Stimulated activated CD4-positive, alpha-beta T cell treated with anti-CD3 and anti-CD28 coated beads, Interleukin-2, amount 100 ng/mL, for 48 hours (primary cell): ENCODE data around the gene WDPCP.
"Not testable (repeated sequence)": the region's sequence is repeated elsewhere in the genome, so short reads cannot be mapped to it uniquely, and the experiment has no call there.

ENCODE experiments used
- DNase-seq, 2 donors: peaks; one replicate each; pipeline ENCODE4 v3.0.0-alpha.2; 2020

Gene WDPCP

GRCh38 chr2:63344575-63345284 lies 243.5 kb downstream of the WDPCP start:
- no peak for DNase-seq

GRCh38 chr2:63343397-63344109 lies 244.7 kb downstream of the WDPCP start:
- no peak for DNase-seq

DNA sequence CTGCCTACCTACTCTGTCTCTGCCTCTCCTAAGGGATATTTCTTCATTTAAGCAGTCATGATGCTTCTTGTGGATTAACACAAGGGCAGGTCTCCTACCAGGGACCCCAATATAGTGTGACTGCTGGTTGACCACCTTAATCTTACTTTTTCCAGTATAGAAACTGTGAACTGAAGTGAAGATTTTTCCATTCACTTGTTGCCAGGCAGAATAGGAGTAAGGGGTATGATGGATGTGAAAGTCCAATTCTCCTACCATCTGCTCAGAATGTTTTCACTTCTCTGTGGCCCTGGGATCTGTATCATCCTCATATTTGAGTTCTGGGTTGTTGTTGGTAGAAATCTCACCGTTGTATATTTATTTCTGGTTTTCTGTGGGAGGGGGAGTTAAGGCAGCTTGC lies 247.8 kb downstream of the WDPCP start:
- no peak for DNase-seq

- DNase-seq: no peak
These were observed 253.4 kb downstream of the WDPCP start for GRCh38 chr2:63334910-63335309.

GRCh38 chr2:63326473-63326872 lies 261.8 kb downstream of the WDPCP start:
- no peak for DNase-seq

DNA sequence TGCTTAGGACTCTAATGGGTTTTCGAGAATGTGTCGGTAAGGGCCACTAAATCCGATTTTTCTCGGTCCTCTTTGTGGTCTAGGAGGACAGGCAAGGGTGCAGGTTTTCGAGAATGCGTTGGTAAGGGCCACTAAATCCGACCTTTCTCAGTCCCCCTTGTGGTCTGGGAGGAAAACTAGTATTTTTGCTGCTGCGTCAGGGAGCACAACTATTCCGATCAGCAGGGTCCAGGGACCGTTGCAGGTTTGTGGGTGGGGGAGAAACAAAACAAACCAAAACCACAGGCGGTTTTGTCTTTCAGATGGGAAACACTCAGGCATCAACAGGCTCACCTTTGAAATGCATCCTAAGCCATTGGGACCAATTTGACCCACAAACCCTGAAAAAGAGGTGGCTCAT lies 264.6 kb downstream of the WDPCP start:
- DNase-seq: not testable (repeated sequence)

- not testable (repeated sequence) for DNase-seq
These were observed 266.3 kb downstream of the WDPCP start for GRCh38 chr2:63321973-63322372.

DNA sequence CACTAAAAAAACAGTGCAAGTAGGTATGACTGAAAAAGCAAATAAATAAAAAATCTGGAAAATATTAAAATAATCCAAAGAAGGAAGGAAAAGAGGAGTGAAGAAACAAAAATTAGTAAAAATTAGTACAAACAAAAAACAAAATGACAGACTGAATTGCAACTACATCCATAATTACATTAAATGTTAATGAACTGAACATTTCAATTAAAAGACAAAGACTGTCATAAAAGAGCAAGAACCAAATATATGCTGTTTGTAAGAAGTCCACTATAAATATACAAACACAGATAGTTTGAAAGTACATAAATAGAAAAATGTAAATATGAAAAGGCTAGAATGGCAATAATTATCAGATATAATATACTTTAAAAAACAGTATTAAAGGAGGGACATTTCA lies 267.6 kb downstream of the WDPCP start:
- DNase-seq: no peak

GRCh38 chr2:63310614-63311013 lies 277.7 kb downstream of the WDPCP start:
- DNase-seq: no peak

- no peak for DNase-seq
These were observed 286.8 kb downstream of the WDPCP start for GRCh38 chr2:63301481-63301880.

DNA sequence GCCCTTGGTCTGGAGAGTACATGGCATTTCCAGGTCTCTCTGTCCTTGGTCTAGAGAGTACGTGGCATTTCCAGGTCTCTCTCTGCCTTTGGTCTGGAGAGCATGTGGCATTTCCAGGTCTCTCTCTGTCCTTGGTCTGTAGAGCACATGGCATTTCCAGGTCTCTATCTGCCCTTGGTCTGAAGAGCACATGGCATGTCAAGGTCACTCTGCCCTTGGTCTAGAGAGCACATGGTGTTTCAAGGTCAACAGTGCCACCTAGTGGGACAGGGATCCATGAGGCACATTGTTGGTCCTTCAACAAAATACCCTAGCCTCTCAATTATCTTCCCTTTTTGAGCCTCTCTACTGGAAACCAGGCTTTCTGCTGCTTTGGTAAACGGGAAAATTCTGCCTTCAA lies 287.4 kb downstream of the WDPCP start:
- no peak for DNase-seq

DNA sequence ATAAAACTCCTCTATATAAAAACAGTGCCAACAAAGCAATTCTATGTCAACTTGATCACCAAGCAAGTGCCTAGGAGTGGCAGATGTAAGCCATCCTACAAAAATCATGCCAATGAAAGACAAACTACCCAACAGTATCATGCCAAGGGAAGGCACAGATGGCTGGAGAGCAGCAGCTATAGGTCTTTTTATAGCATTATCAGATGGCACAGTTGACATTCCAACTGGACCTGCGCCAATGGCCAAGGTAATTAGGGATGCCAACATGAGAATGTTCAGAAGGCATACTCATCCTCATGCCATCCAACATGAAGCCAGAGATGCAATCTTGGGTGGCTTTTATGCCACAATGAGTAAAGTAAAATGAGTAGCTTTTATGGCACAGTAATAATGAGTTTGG lies 300.3 kb downstream of the WDPCP start:
- DNase-seq: no peak

GRCh38 chr2:63286520-63286919 lies 301.8 kb downstream of the WDPCP start:
- DNase-seq: not testable (repeated sequence)

GRCh38 chr2:63283273-63283672 lies 305.0 kb downstream of the WDPCP start:
- DNase-seq: no peak

DNA sequence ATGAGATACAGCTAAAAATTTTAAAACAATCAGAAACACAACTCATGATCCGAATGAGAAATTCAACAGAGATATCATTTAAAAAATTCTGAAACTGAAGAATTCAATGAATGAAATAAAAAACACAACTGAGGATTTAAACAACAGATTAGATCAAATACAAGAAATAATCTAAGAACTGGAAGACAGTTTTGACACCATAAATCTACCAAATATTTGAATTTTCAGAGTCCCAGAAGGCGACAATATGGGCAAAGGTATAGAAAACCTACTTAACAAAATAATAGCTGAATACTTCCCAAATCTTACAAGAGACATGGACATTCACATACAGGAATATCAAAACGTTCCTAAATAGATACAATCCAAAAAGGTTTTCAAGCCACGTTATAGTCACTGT lies 315.7 kb downstream of the WDPCP start:
- DNase-seq: no peak

GRCh38 chr2:63270717-63271116 lies 317.6 kb downstream of the WDPCP start:
- DNase-seq: no peak

- no peak for DNase-seq
These were observed 319.3 kb downstream of the WDPCP start for GRCh38 chr2:63268946-63269345.

- DNase-seq: no peak
These were observed 327.1 kb downstream of the WDPCP start for GRCh38 chr2:63261137-63261621.

DNA sequence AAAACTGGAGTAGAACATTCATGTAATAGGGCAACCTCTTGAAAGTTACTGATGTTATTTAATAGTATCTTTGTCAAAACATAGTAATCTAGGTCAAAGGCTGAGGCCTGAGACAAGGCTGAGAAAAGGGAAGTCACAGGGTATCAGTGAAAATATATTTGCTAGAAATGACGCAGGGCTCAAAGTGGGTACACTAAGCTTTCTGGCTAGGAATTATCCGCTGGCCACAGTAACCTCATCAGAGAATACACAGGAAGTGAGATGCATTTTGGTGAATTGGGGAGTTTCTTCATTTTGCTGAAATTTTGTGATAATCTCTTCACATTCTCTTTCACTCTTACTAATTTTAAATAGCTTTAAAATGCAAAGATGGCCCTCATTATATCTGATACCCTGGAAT lies 330.8 kb downstream of the WDPCP start:
- DNase-seq: no peak

DNA sequence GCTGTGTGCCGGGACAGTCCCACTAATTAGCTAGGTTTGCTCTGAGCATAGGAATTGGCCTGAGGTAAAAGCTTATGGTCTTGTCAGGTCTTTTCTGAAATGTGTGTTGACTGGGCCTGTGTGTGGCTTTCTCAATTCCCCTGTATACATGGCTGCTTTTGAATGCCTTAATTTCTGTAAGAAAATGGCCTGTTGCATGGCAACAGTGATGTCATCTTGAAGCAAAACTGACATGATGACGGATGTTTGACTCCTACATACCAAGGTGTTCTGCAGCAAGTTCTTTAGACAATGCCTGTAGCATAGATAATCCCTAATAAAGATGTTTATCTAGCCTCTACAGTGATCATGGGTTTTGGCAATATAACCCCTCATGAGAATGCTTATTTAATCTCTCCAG lies 339.1 kb downstream of the WDPCP start:
- no peak for DNase-seq

DNA sequence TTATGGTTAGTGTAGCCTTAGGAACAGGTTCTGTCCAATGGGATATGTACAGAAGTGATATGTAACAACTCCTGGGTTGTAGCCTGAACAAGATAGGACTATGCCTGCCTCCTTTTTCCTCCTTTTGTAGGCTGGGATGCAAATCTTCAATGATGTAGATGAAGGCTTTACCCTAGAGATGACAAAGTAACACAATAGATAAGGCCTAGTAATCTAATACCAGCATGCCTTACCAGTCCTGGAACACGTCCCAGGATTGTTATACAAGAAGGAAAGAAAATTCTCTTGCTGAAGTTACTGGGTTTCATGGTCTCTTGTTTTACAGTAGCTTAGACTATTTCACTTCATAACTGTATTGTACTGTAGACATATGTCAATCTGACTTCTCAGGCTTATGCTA lies 345.5 kb downstream of the WDPCP start:
- DNase-seq: no peak

- no peak for DNase-seq
These were observed 362.2 kb downstream of the WDPCP start for GRCh38 chr2:63225964-63226686.

GRCh38 chr2:63218800-63219526 lies 369.3 kb downstream of the WDPCP start:
- DNase-seq: no peak
